ENCODE data around the gene KCNAB2.

KCNAB2 gene

DNA sequence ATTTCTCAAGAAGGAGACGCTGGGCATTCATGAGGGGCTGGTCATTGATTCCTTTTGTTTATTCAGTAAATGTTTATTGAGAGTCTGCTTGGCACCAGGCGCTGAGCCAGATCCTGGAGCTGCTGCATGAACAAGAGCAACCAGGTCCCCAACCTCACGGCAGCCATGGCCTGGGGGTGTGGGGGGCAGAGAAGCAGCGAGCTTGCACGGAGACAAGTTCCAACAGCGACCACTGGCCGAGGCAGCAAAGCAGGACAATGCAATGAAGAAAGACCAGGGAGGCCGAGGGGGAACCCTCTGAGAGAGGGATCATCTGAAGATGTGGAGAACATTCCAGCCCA, 7.5 kb downstream of the KCNAB2 start:
- no peaks in the 10 kb centered on the region for H3K36me3 ChIP-seq (replicated peaks; ENCODE audit: insufficient read depth, low read length)
- H3K9ac ChIP-seq (ENCODE audit: low read length): no peak overlapping the region
- no peaks in the 10 kb centered on the region for H3K4me1 ChIP-seq (ENCODE audit: low read length)
- no peaks in the 10 kb centered on the region for H3K9me3 ChIP-seq (replicated peaks; ENCODE audit: insufficient read depth, low read length)
- H3K79me2 ChIP-seq (ENCODE audit: low read length): no peaks in the 10 kb centered on the region
- no peak overlapping the region for H2AFZ ChIP-seq (ENCODE audit: low read length)
- no peaks in the 10 kb centered on the region for H3K9me2 ChIP-seq (replicated peaks; ENCODE audit: insufficient read depth, low read length)
- H3K4me2 ChIP-seq (ENCODE audit: low read depth, low read length): no peak overlapping the region
- DNase-seq: no peak
- H3K4me3 ChIP-seq (ENCODE audit: low read length): no peak overlapping the region
- no peak for TF ChIP-seq CTCF (IDR thresholded peaks at IDR 0.05; ENCODE audit: low read length)
- TF ChIP-seq EZH2phosphoT487 (IDR thresholded peaks at IDR 0.05; ENCODE audit: low read length): no peak
- no peak for TF ChIP-seq EZH2 (optimal IDR thresholded peaks at IDR 0.05; ENCODE audit: low read depth, low read length)
- H4K20me1 ChIP-seq (ENCODE audit: insufficient read depth, low read length): peaks cover 8% of the 10 kb centered on the region; the same call in 1 of the 2 replicates
- no peaks in the 10 kb centered on the region for H3K27me3 ChIP-seq (replicated peaks; ENCODE audit: insufficient read depth, low read length)
- no peaks in the 10 kb centered on the region for H3F3A ChIP-seq (ENCODE audit: insufficient read depth, low read length)
- H3K27ac ChIP-seq (ENCODE audit: low read length): no peak overlapping the region

- Histone ChIP-seq H3K4me1 (ENCODE audit: low read length) (no peaks in the 10 kb centered on the region), H3K9ac (ENCODE audit: low read length) (no peak overlapping the region), H4K20me1 (ENCODE audit: insufficient read depth, low read length) (peaks cover 8% of the 10 kb centered on the region; the same call in 1 of the 2 replicates), H3K4me2 (ENCODE audit: low read depth, low read length) (no peak overlapping the region), H2AFZ (ENCODE audit: low read length) (no peak overlapping the region), H3K9me2 (replicated peaks; ENCODE audit: insufficient read depth, low read length) (no peaks in the 10 kb centered on the region), H3K27me3 (replicated peaks; ENCODE audit: insufficient read depth, low read length) (no peaks in the 10 kb centered on the region), H3K9me3 (replicated peaks; ENCODE audit: insufficient read depth, low read length) (no peaks in the 10 kb centered on the region), H3K27ac (ENCODE audit: low read length) (no peak overlapping the region), H3K36me3 (replicated peaks; ENCODE audit: insufficient read depth, low read length) (no peaks in the 10 kb centered on the region), H3K4me3 (ENCODE audit: low read length) (no peak overlapping the region), H3F3A (ENCODE audit: insufficient read depth, low read length) (no peaks in the 10 kb centered on the region), H3K79me2 (ENCODE audit: low read length) (no peaks in the 10 kb centered on the region)
- TF ChIP-seq CTCF (IDR thresholded peaks at IDR 0.05; ENCODE audit: low read length) (no peak), EZH2phosphoT487 (IDR thresholded peaks at IDR 0.05; ENCODE audit: low read length) (no peak), EZH2 (optimal IDR thresholded peaks at IDR 0.05; ENCODE audit: low read depth, low read length) (no peak)
- DNase-seq: no peak
Observed at GRCh38 chr1:6054596-6054995, 8.9 kb downstream of the KCNAB2 start.

- TF ChIP-seq EZH2 (optimal IDR thresholded peaks at IDR 0.05; ENCODE audit: low read depth, low read length): no peak
- TF ChIP-seq EZH2phosphoT487 (IDR thresholded peaks at IDR 0.05; ENCODE audit: low read length): no peak
- no peak for TF ChIP-seq CTCF (IDR thresholded peaks at IDR 0.05; ENCODE audit: low read length)
- H4K20me1 ChIP-seq (ENCODE audit: insufficient read depth, low read length): peaks cover 8% of the 10 kb centered on the region; the same call in 1 of the 2 replicates
Observed at GRCh38 chr1:6056572-6056948, 10.9 kb downstream of the KCNAB2 start.

More at GRCh38 chr1:6056572-6056948, 10.9 kb downstream of the KCNAB2 start:
- Histone ChIP-seq H3K4me3 (ENCODE audit: low read length) (no peak overlapping the region), H3K79me2 (ENCODE audit: low read length) (no peaks in the 10 kb centered on the region), H3K27me3 (replicated peaks; ENCODE audit: insufficient read depth, low read length) (no peaks in the 10 kb centered on the region), H3K9me2 (replicated peaks; ENCODE audit: insufficient read depth, low read length) (no peaks in the 10 kb centered on the region), H3K9me3 (replicated peaks; ENCODE audit: insufficient read depth, low read length) (no peaks in the 10 kb centered on the region), H3K27ac (ENCODE audit: low read length) (no peak overlapping the region), H3K4me2 (ENCODE audit: low read depth, low read length) (no peak overlapping the region), H3F3A (ENCODE audit: insufficient read depth, low read length) (no peaks in the 10 kb centered on the region), H3K4me1 (ENCODE audit: low read length) (no peaks in the 10 kb centered on the region), H3K9ac (ENCODE audit: low read length) (no peak overlapping the region), H2AFZ (ENCODE audit: low read length) (no peak overlapping the region), H3K36me3 (replicated peaks; ENCODE audit: insufficient read depth, low read length) (no peaks in the 10 kb centered on the region)
- DNase-seq: no peak

Measured in MM.1S (cell line).